Gastrocnemius medialis (tissue), 4 donors: ENCODE data around the gene ALK.

ENCODE experiments used
- CTCF ChIP-seq, 5 experiments: fragments of 450-650 bp in 3 of 5; fragments of 200-600 bp in 2 of 5; sonication (generic) in 2 of 5; IDR thresholded peaks in 4 of 5; conservative IDR thresholded peaks in 1 of 5; 1 replicate in 4 of 5; 2 replicates in 1 of 5; pipeline ENCODE4 v1.5.1; 2016 to 2019; ENCODE audit warnings: antibody characterized with exemption in 5 of 5, mild to moderate bottlenecking in 3 of 5, moderate library complexity in 3 of 5
- POLR2A ChIP-seq, 2 donors: fragments of 450-650 bp; IDR thresholded peaks; one replicate each; pipeline ENCODE4 v1.6.1; 2017; ENCODE audit warnings: antibody characterized with exemption in 2 of 2, mild to moderate bottlenecking in 2 of 2, moderate library complexity in 2 of 2

- TF ChIP-seq CTCF (IDR thresholded peaks at IDR 0.05 in 4 of 5, conservative IDR thresholded peaks at IDR 0.05 in 1 of 5): no peak
- TF ChIP-seq POLR2A (IDR thresholded peaks at IDR 0.05): no peak
Measured at GRCh38 chr2:29524652-29525051, 396.7 kb downstream of the ALK start.
